OCI-LY1 (cell line): ENCODE measurements around the gene ZFP36L2.

Source experiments
- CTCF ChIP-seq: fragments of 200-600 bp; sonication (generic), shearing (Covaris generic); IDR thresholded peaks from 2 replicates; pipeline ENCODE4 v1.5.1; 2017; ENCODE audit warnings: mild to moderate bottlenecking, antibody characterized with exemption, low read length, moderate library complexity, mixed read lengths
- EZH2 ChIP-seq: fragments of 200-600 bp; sonication (generic), shearing (Covaris generic); IDR thresholded peaks from 2 replicates; pipeline ENCODE4 v1.8.0; 2017; ENCODE audit warnings: borderline replicate concordance, mixed run types, mild to moderate bottlenecking, antibody characterized with exemption, low read length, moderate library complexity, mixed read lengths

DNA sequence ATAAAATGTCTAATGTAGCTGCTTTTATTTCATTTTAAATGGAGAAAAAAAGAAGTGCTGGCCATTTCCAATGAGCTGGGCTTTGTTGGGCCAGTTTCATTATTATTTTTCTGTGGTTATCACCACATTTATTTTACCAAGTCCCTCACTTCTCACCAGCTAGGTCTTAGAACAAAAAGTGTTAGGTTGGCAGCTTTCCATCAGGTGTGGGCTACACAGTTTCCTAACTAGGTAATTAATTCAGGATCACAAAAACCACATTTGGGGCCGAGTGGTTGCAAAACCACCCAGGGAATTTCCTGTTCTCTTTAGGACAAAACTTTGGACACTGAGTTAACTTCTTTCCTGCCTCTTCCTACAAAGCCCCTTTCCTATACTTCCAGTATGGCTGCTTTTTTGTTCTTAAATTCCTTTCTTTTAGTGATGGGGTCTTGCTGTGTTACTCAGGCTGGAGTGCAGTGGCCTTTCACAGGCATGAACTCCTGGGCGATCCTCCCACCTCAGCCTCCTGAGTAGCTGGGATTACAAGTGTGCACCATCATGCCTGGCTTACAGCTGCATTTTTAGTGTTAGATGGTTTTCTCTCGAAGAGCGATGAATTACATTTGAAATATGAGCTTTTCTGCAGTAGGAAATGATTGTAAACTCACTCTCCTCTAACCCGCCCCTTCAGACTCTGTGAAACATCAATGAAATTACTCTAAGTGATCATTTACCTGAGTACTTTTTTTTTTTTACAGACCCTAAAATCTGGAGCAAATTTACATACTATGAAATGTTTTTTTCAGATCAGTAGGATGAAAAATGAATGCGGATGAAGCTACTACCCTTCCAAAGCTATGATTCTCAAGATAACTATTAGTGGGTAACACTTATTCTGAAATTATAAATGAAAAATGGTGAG, 2.6 kb upstream of the ZFP36L2 start:
- TF ChIP-seq CTCF (no peak), EZH2 (no peak)
